H1 (cell line): Measurements from ENCODE around the gene MYL7. TPM values are rescaled to one million over a fixed set of nuclear protein-coding genes. Genes with fewer than 3 reads are reported as not detected.

Experiments
- CTCF ChIA-PET: fragments of 300-600 bp; sonication (Branson Sonifier 250); formaldehyde crosslinking; loops from one replicate; lab custom pipeline; 2021; ENCODE audit not compliant: partially characterized antibody; lab: Charles Lee
- POLR2A ChIA-PET: fragments of 300-600 bp; sonication (Branson Sonifier 250); formaldehyde crosslinking; loops from one replicate; lab custom pipeline; 2021; ENCODE audit warnings: inconsistent platforms; ENCODE audit not compliant: partially characterized antibody; lab: Charles Lee
- DNase-seq, 2 experiments: peaks; one replicate each; pipeline versions ENCODE4 v3.0.0 to v3.0.0-alpha.2; 2010 to 2022; ENCODE audit warnings: low spot score in 2 of 2, low read depth in 1 of 2, mixed read lengths in 1 of 2
- FAIRE-seq: peaks from 2 replicates; lab custom pipeline; 2011; peaks lifted over from hg19 to GRCh38; lab: Jason Lieb, UNC
- H2AFZ ChIP-seq: 2 replicates; pipeline ENCODE4 v1.8.1; 2012; ENCODE audit warnings: low read length, inconsistent platforms
- H2AK5ac ChIP-seq: 2 replicates; pipeline ENCODE4 v1.6.1; 2013; ENCODE audit warnings: low read depth, low read length
- H2BK120ac ChIP-seq: replicated peaks from 2 replicates; pipeline ENCODE3; 2013; ENCODE audit warnings: low read depth, low read length, inconsistent platforms
- H2BK12ac ChIP-seq: 2 replicates; pipeline ENCODE4 v1.6.1; 2013; ENCODE audit warnings: low read depth, low read length
- H2BK15ac ChIP-seq: 2 replicates; pipeline ENCODE4 v1.6.1; 2013; ENCODE audit warnings: low read length
- H2BK20ac ChIP-seq: 2 replicates; pipeline ENCODE4 v1.6.1; 2013; ENCODE audit warnings: low read length
- H2BK5ac ChIP-seq: 2 replicates; pipeline ENCODE4 v1.6.1; 2013; ENCODE audit warnings: low read depth, low read length
- H3K14ac ChIP-seq: 2 replicates; pipeline ENCODE4 v1.6.1; 2013; ENCODE audit warnings: inconsistent platforms; ENCODE audit not compliant: insufficient read length
- H3K18ac ChIP-seq: 2 replicates; pipeline ENCODE4 v1.6.1; 2013; ENCODE audit warnings: low read length; ENCODE audit errors: extremely low read depth
- H3K23ac ChIP-seq: 2 replicates; pipeline ENCODE4 v1.6.1; 2013; ENCODE audit warnings: inconsistent platforms; ENCODE audit not compliant: insufficient read length
- H3K23me2 ChIP-seq: 2 replicates; pipeline ENCODE4 v1.6.1; 2013; ENCODE audit warnings: low read depth, low read length
- H3K27ac ChIP-seq: 2 replicates; pipeline ENCODE4 v1.6.1; 2011; ENCODE audit warnings: low read depth, low read length, inconsistent platforms
- H3K27me3 ChIP-seq, 4 experiments: replicated peaks in 1 of 4; 1 replicate in 1 of 4; 2 replicates in 3 of 4; pipeline versions ENCODE4 v1.6.1 to v1.8.1; 2011 to 2013; ENCODE audit warnings: low read length in 3 of 4, mild to moderate bottlenecking in 3 of 4, inconsistent platforms in 2 of 4, mixed read lengths in 2 of 4, moderate library complexity in 1 of 4; ENCODE audit not compliant: control insufficient read depth in 3 of 4, insufficient read depth in 3 of 4; ENCODE audit errors: extremely low read depth in 1 of 4
- H3K36me3 ChIP-seq, 4 experiments: 2 replicates each; pipeline versions ENCODE4 v1.6.1 to v1.8.1; 2011 to 2013; ENCODE audit warnings: mild to moderate bottlenecking in 4 of 4, low read length in 3 of 4, moderate library complexity in 2 of 4, control low read depth in 1 of 4, inconsistent platforms in 1 of 4; ENCODE audit not compliant: insufficient read depth in 4 of 4, control insufficient read depth in 2 of 4
- H3K4ac ChIP-seq: replicated peaks from 2 replicates; pipeline ENCODE3; 2013; ENCODE audit warnings: low read length, low read depth, mixed read lengths, inconsistent platforms; ENCODE audit not compliant: insufficient read length
- H3K4me1 ChIP-seq, 4 experiments: replicated peaks in 1 of 4; 1 replicate in 1 of 4; 2 replicates in 3 of 4; pipeline versions ENCODE4 v1.6.1 to v1.8.1; 2011 to 2013; ENCODE audit warnings: low read length in 3 of 4, inconsistent platforms in 2 of 4, mixed read lengths in 1 of 4; ENCODE audit not compliant: insufficient read depth in 4 of 4, control insufficient read depth in 3 of 4
- H3K4me2 ChIP-seq, 2 experiments: 2 replicates each; pipeline versions ENCODE4 v1.6.1 to v1.8.1; 2011 to 2013; ENCODE audit warnings: low read depth in 2 of 2, low read length in 2 of 2, control low read depth in 1 of 2, inconsistent platforms in 1 of 2, mild to moderate bottlenecking in 1 of 2; ENCODE audit not compliant: insufficient read depth in 1 of 2
- H3K4me3 ChIP-seq, 4 experiments: fragments of 200-600, 300-600 bp in 1 of 4; sonication (generic), shearing (Covaris generic), sonication (Bioruptor Twin) in 1 of 4; 2 replicates each; pipeline versions ENCODE4 v1.5.1 to v1.8.1; 2011 to 2016; ENCODE audit warnings: low read length in 4 of 4, low read depth in 3 of 4, control low read depth in 2 of 4, inconsistent platforms in 2 of 4, mild to moderate bottlenecking in 2 of 4, mixed read lengths in 1 of 4, moderate library complexity in 1 of 4; ENCODE audit not compliant: insufficient read depth in 2 of 4; ENCODE audit errors: extremely low read depth in 1 of 4
- H3K56ac ChIP-seq: replicated peaks from 2 replicates; pipeline ENCODE3; 2013; ENCODE audit warnings: low read depth, mild to moderate bottlenecking, mixed read lengths, low read length, inconsistent platforms; ENCODE audit not compliant: insufficient read length
- H3K79me1 ChIP-seq: 2 replicates; pipeline ENCODE4 v1.6.1; 2013; ENCODE audit warnings: low read depth, low read length, control low read depth
- H3K79me2 ChIP-seq, 2 experiments: 2 replicates each; pipeline versions ENCODE4 v1.6.1 to v1.8.1; 2012 to 2013; ENCODE audit warnings: low read length in 2 of 2, mild to moderate bottlenecking in 2 of 2, inconsistent platforms in 1 of 2; ENCODE audit not compliant: insufficient read depth in 2 of 2, control insufficient read depth in 1 of 2
- H3K9ac ChIP-seq, 4 experiments: replicated peaks in 1 of 4; 1 replicate in 1 of 4; 2 replicates in 3 of 4; pipeline versions ENCODE4 v1.6.1 to v1.8.1; 2011 to 2013; ENCODE audit warnings: low read depth in 3 of 4, low read length in 3 of 4, control low read depth in 2 of 4, mild to moderate bottlenecking in 2 of 4, moderate library complexity in 2 of 4, inconsistent platforms in 1 of 4; ENCODE audit errors: extremely low read depth in 1 of 4
- H3K9me3 ChIP-seq, 2 experiments: 2 replicates each; pipeline versions ENCODE4 v1.6.1 to v1.8.1; 2012 to 2013; ENCODE audit warnings: mild to moderate bottlenecking in 2 of 2, moderate library complexity in 2 of 2, control low read depth in 1 of 2, inconsistent platforms in 1 of 2, low read depth in 1 of 2, low read length in 1 of 2, mixed read lengths in 1 of 2; ENCODE audit not compliant: insufficient read depth in 2 of 2
- H4K20me1 ChIP-seq, 2 experiments: replicated peaks in 1 of 2; 2 replicates each; pipeline versions ENCODE3 to v1.8.1; 2011 to 2013; ENCODE audit warnings: inconsistent platforms in 2 of 2, low read length in 2 of 2, mild to moderate bottlenecking in 1 of 2; ENCODE audit not compliant: insufficient read depth in 2 of 2, control insufficient read depth in 1 of 2
- H4K5ac ChIP-seq: 2 replicates; pipeline ENCODE4 v1.6.1; 2013; ENCODE audit warnings: low read length, low read depth, mixed read lengths, inconsistent platforms; ENCODE audit not compliant: insufficient read length
- H4K8ac ChIP-seq: 2 replicates; pipeline ENCODE4 v1.8.0; 2013; ENCODE audit warnings: mild to moderate bottlenecking, moderate library complexity, low read length, inconsistent platforms; ENCODE audit not compliant: insufficient read depth; ENCODE audit errors: extremely low read depth
- H4K91ac ChIP-seq: replicated peaks from 2 replicates; pipeline ENCODE3; 2013; ENCODE audit warnings: low read length, mixed read lengths, inconsistent platforms; ENCODE audit not compliant: insufficient read length
- CBX5 ChIP-seq: fragments of 300-800, 300-1000 bp; sonication (generic); IDR thresholded peaks from 2 replicates; pipeline ENCODE4 v1.7.1; 2016; ENCODE audit warnings: antibody characterized with exemption, low read length, low read depth
- TAF1 ChIP-seq: IDR thresholded peaks from 2 replicates; pipeline ENCODE4 v1.6.1; 2011; ENCODE audit warnings: mild to moderate bottlenecking, low read depth, low read length
- WGBS, 2 experiments: shearing (Covaris generic) in 1 of 2; methylation state at CpG; one replicate each; pipeline versions ENCODE4 v1.1.6 to v1.1.7; 2013 to 2015; ENCODE audit warnings: low lambda C conversion rate in 2 of 2, mixed read lengths in 2 of 2, inconsistent platforms in 1 of 2, low coverage in 1 of 2, missing lambda C conversion rate in 1 of 2; ENCODE audit not compliant: insufficient replicate concordance in 2 of 2, insufficient coverage in 1 of 2, insufficient read length in 1 of 2; ENCODE audit errors: extremely low coverage in 1 of 2, missing lambda C conversion rate in 1 of 2; 5-methylcytosine and 5-hydroxymethylcytosine counted together
- polyA plus RNA-seq, 7 experiments: library from polyadenylated mRNA; depleted of rRNA in 3 of 7; stranded (reverse) in 5 of 7; unstranded in 2 of 7; fragments of >200 nt in 5 of 7; fragments of 200-250 nt in 2 of 7; gene quantifications; 1 replicate in 5 of 7; 2 replicates in 1 of 7; 4 replicates in 1 of 7; pipeline versions ENCODE4 v1.2.1 to v1.2.3, GENCODE V29; 2011 to 2013; ENCODE audit warnings: missing spikeins in 2 of 7, mixed read lengths in 2 of 7
- total RNA-seq: library from RNA; stranded (reverse); fragmentation: NEBNext Ultra II Directional; extraction: Animal tissue kit (Norgen Biotek cat#: 25700); gene quantifications from 2 replicates; pipeline ENCODE4 v1.2.1, GENCODE V29; 2021

Gene MYL7
- total and polyA plus RNA-seq, 2 of the 8 experiments (the other 6 are each of a cell fraction or from before 2014, with no cell fraction given): 3.3 to 3.4 TPM

DNA sequence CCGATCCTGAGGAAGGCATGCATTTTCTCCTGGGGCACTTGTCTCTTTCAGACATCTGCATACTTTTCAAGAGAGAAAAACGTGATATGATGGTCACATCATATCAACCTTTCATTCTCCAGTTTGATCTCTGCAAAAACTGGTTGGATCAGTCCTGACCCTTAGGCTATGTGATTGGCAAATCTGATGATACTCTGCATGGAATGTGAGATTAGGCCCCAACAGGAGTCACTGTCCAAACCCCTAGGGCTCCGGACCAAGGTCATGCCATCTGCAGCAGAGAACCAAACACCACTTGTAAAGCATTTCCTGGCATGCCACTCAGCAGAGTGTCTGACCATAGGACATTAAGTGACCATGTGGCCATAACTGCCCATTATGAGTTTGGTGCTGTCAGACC lies 39.5 kb upstream of the MYL7 start:
- H3K27ac ChIP-seq: no peak overlapping the region
- no peaks in the 10 kb centered on the region for H3K36me3 ChIP-seq
- no peak overlapping the region for H3K14ac ChIP-seq
- no peak overlapping the region for H3K4me3 ChIP-seq
- peaks cover 0 to 6% (median 3%) of the 10 kb centered on the region in 4 experiments; a peak in 4 of 7 replicates for H3K4me1 ChIP-seq
- FAIRE-seq (no peak), DNase-seq (no peak)
- H3K79me2 ChIP-seq: no peaks in the 10 kb centered on the region
- H3K56ac ChIP-seq: no peak overlapping the region
- no peaks in the 10 kb centered on the region for H4K20me1 ChIP-seq
- no peak overlapping the region for H4K91ac ChIP-seq
- H4K8ac ChIP-seq: no peak overlapping the region
- POLR2A ChIA-PET: no interaction called here
- H2BK15ac ChIP-seq: 0 out of 2 replicates have a peak overlapping the region, but pooled peaks have one; percentile 5
- 81% methylated on average over 3 of the region's 3 CpGs; no CpG with 5 or more reads in 1 of the 2 experiments for WGBS, 2 experiments
- no peak overlapping the region for H3K4me2 ChIP-seq
- H2BK20ac ChIP-seq: no peak overlapping the region
- no peaks in the 10 kb centered on the region; a peak in 1 of 7 replicates for H3K27me3 ChIP-seq
- no peak overlapping the region for H3K18ac ChIP-seq
- no peaks in the 10 kb centered on the region for H3K23me2 ChIP-seq
- no peak overlapping the region for H2AFZ ChIP-seq
- no peak overlapping the region for H3K9ac ChIP-seq
- no peak overlapping the region for H3K23ac ChIP-seq
- H3K4ac ChIP-seq: no peak overlapping the region
- CTCF ChIA-PET: no interaction called here
- H4K5ac ChIP-seq: no peak overlapping the region
- no peaks in the 10 kb centered on the region for H3K79me1 ChIP-seq
- H2BK120ac ChIP-seq: no peak overlapping the region
- H2BK5ac ChIP-seq: no peak overlapping the region
- peaks cover 10 to 12% of the 10 kb centered on the region in 2 experiments; a peak in 2 of 4 replicates for H3K9me3 ChIP-seq
- H2AK5ac ChIP-seq: no peak overlapping the region
- H2BK12ac ChIP-seq: no peak overlapping the region
- no peak for TF ChIP-seq CBX5
- no peak for TF ChIP-seq TAF1
